Body of pancreas (tissue), 4 donors: ENCODE results near the gene CDA.

ENCODE experiments used
- CTCF ChIP-seq, 7 experiments: fragments of 450-650 bp in 4 of 7; fragments of 200-600 bp in 3 of 7; sonication (generic) in 3 of 7; IDR thresholded peaks; one replicate each; pipeline ENCODE4 v1.5.1; 2016 to 2019; ENCODE audit warnings: antibody characterized with exemption in 7 of 7
- POLR2A ChIP-seq, 3 donors: fragments of 450-650 bp; IDR thresholded peaks; one replicate each; pipeline ENCODE4 v1.6.1; 2016; ENCODE audit warnings: antibody characterized with exemption in 3 of 3, mild to moderate bottlenecking in 2 of 3

GRCh38 chr1:20636785-20637347 is 48.0 kb downstream of the CDA start:
- no peak for TF ChIP-seq POLR2A (IDR thresholded peaks at IDR 0.05)
- no peak for TF ChIP-seq CTCF (IDR thresholded peaks at IDR 0.05)
